ENCODE measurements around the gene FOXJ2. TPM values are rescaled to one million over a fixed set of nuclear protein-coding genes. Genes with fewer than 3 reads are reported as not detected.
A peak's percentile ranks its signal among the peaks of the same experiment; 100 is the strongest.

FOXJ2 gene
- total and polyA plus RNA-seq, 2 of the 4 experiments (the other 2 are of a cell fraction): 3.0 to 8.4 TPM

DNA sequence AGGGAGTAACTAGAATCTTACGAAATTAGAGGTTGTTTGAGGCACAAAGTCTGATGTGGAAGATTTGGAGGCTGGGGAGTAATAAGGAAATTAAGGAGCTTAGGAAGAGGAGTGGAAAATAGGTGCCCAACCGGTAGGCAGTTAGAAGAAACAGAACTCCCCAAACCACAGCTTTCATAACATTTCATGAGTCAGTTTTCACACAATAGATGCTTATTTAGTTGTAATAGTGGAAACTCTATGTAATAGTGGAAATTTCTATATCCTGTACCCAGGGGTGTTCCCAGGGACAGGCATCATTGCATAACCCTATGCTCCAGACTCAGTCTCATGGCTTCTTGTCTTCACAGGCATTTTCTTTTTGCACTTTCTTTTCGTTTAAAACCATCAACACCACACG, 25.3 kb downstream of the FOXJ2 start:
- Histone ChIP-seq H2AK9ac (replicated peaks; ENCODE audit: low read depth, low read length, poor library complexity) (no peak overlapping the region), H3K27ac (ENCODE audit: insufficient read depth, low read length) (no peak overlapping the region), H3K4me3 (ENCODE audit: insufficient read depth, low read depth, low read length) (no peak overlapping the region), H4K20me1 (ENCODE audit: insufficient read depth, low read length) (no peaks in the 10 kb centered on the region), H4K8ac (ENCODE audit: low read depth in 2 of 2, low read length in 2 of 2) (no peak overlapping the region), H3K56ac (ENCODE audit: extremely low read depth, insufficient read depth, low read length) (no peak overlapping the region), H3K36me3 (ENCODE audit: control insufficient read depth, insufficient read depth, low read length) (peaks cover 4% of the 10 kb centered on the region), H3K14ac (replicated peaks; ENCODE audit: low read depth, low read length) (no peak overlapping the region), H2BK20ac (ENCODE audit: low read depth, low read length) (no peak overlapping the region), H2BK120ac (ENCODE audit: low read depth, low read length) (no peak overlapping the region), H3K9ac (ENCODE audit: low read depth, low read length) (no peak overlapping the region), H2BK15ac (ENCODE audit: low read depth, low read length) (no peak overlapping the region), H3K4me1 (ENCODE audit: control insufficient read depth, insufficient read depth, low read length) (peaks cover 1% of the 10 kb centered on the region; the same call in 1 of the 2 replicates), H3K9me3 (ENCODE audit: control insufficient read depth, insufficient read depth, low read length) (no peaks in the 10 kb centered on the region), H3K27me3 (ENCODE audit: control insufficient read depth, insufficient read depth, low read length) (no peaks in the 10 kb centered on the region), H3K4ac (ENCODE audit: low read depth, low read length) (no peak overlapping the region), H3K23ac (ENCODE audit: low read depth, low read length) (no peak overlapping the region), H4K91ac (ENCODE audit: insufficient read depth, low read depth, low read length) (no peak overlapping the region), H2AK5ac (ENCODE audit: low read depth, low read length) (no peak overlapping the region), H2AFZ (replicated peaks; ENCODE audit: low read length, poor library complexity) (no peak overlapping the region), H3K18ac (ENCODE audit: low read depth, low read length) (no peak overlapping the region), H3K79me1 (ENCODE audit: low read depth in 1 of 2, low read length in 2 of 2) (no peaks in the 10 kb centered on the region), H2BK5ac (ENCODE audit: low read depth, low read length, poor library complexity, severe bottlenecking) (no peak overlapping the region), H3K4me2 (ENCODE audit: low read depth, low read length) (peak overlapping the region; percentile 71; the same call in 1 of the 2 replicates), H4K5ac (ENCODE audit: low read depth, low read length) (no peak overlapping the region), H3K9me1 (ENCODE audit: insufficient read depth, low read length) (peaks cover 3% of the 10 kb centered on the region; the same call in 1 of the 2 replicates)
- peak; percentile 65 for ATAC-seq (ENCODE audit: low read depth)
- in situ Hi-C loops (cut with MboI; ENCODE audit: low sequenced_read_pairs): no loop called here
- WGBS, 2 experiments (ENCODE audit: extremely low coverage in 2 of 2, insufficient read length in 1 of 2): no CpG with 5 or more reads among the region's 4 CpGs
- TF ChIP-seq BHLHE40 (IDR thresholded peaks at IDR 0.05; ENCODE audit: low read depth, low read length) (no peak), CEBPB (IDR thresholded peaks at IDR 0.05; ENCODE audit: low read depth, low read length) (peak; percentile 89), FOS (IDR thresholded peaks at IDR 0.05; ENCODE audit: low read depth, low read length) (peak; percentile 30; the same call in 1 of the 2 replicates), RFX5 (IDR thresholded peaks at IDR 0.05; ENCODE audit: low read depth, low read length) (no peak), RCOR1 (IDR thresholded peaks at IDR 0.05; ENCODE audit: insufficient replicate concordance, low read length) (no peak), NFE2L2 (IDR thresholded peaks at IDR 0.05; ENCODE audit: low read depth, low read length) (no peak)
- dilution Hi-C loops (cut with HindIII; ENCODE audit: low sequenced_read_pairs, unreplicated experiment): no loop called here
- CTCF ChIA-PET: interaction anchor here (0.5 to 1.1 kb wide), 4 partner anchors 10 to 251 kb away, joined by 3 to 4 read pairs (median 3); no protein-coding TSS in a partner anchor
- intact Hi-C loops (cut with micrococcal nuclease): no loop called here
- DNase-seq: peak; percentile 67
- POLR2A ChIA-PET (ENCODE audit: unreplicated experiment): no interaction called here
- BruUV-seq (replicated peaks): no TSS peak

Measured in IMR-90 (cell line).